AG10803 (cell line): Measurements from ENCODE around the gene APBB3.

ENCODE experiments used
- DNase-seq: peaks from one replicate; pipeline ENCODE4 v3.0.0; 2010; ENCODE audit warnings: low read depth
- H3K4me3 ChIP-seq: 2 replicates; pipeline ENCODE4 v1.5.1; 2011; ENCODE audit warnings: mild to moderate bottlenecking, low read length, control low read depth
- CTCF ChIP-seq: conservative IDR thresholded peaks from 2 replicates; pipeline ENCODE4 v1.5.1; 2011; ENCODE audit warnings: mild to moderate bottlenecking, low read length, control low read depth, inconsistent platforms

APBB3 gene

GRCh38 chr5:140540227-140540626 lies 24.2 kb downstream of the APBB3 start:
- no peak for TF ChIP-seq CTCF
- DNase-seq: no peak
- no peak overlapping the region for H3K4me3 ChIP-seq

- no peak for DNase-seq
- no peak for TF ChIP-seq CTCF
- no peak overlapping the region for H3K4me3 ChIP-seq
These were observed 40.4 kb downstream of the APBB3 start for GRCh38 chr5:140524003-140524402.

GRCh38 chr5:140513124-140513523 lies 51.3 kb downstream of the APBB3 start:
- no peak for DNase-seq
- TF ChIP-seq CTCF: no peak
- H3K4me3 ChIP-seq: no peak overlapping the region

- no peak for DNase-seq
- H3K4me3 ChIP-seq: no peak overlapping the region
- no peak for TF ChIP-seq CTCF
These were observed 54.5 kb downstream of the APBB3 start for GRCh38 chr5:140509898-140510297.
